Activated B cell treated with CpG ODN at 0.5 μM for 24 hours (primary cell): Measurements from ENCODE around the gene SCAI. TPM values are rescaled to one million over a fixed set of nuclear protein-coding genes. Genes with fewer than 3 reads are reported as not detected.
A peak's percentile ranks its signal among the peaks of the same experiment; 100 is the strongest.

Source experiments
- ATAC-seq: fragments of 200-7000 bp; cut with Tn5 transposase; one replicate; pipeline ENCODE4 v1.10.0; 2021; ENCODE audit warnings: low read depth, mild to moderate bottlenecking, moderate library complexity
- CTCF ChIA-PET: fragments of 350-600 bp; sonication (Branson Sonifier 250); formaldehyde crosslinking; loops from one replicate; lab custom pipeline; 2021; ENCODE audit warnings: antibody characterized with exemption; lab: Charles Lee
- POLR2A ChIA-PET: fragments of 350-600 bp; sonication (Branson Sonifier 250); formaldehyde crosslinking; loops from one replicate; lab custom pipeline; 2021; ENCODE audit warnings: antibody characterized with exemption; lab: Charles Lee
- DNase-seq: peaks from one replicate; pipeline ENCODE4 v3.0.0; 2022
- H3K27ac Mint-ChIP-seq: one replicate; pipeline ENCODE4 v1.8.0; 2020; ENCODE audit warnings: mixed read lengths
- H3K27me3 Mint-ChIP-seq: one replicate; pipeline ENCODE4 v1.8.0; 2021; ENCODE audit warnings: mixed read lengths
- H3K36me3 Mint-ChIP-seq: one replicate; pipeline ENCODE4 v1.8.0; 2021; ENCODE audit warnings: low read depth, mixed read lengths
- H3K4me1 Mint-ChIP-seq: one replicate; pipeline ENCODE4 v1.8.0; 2021; ENCODE audit warnings: mixed read lengths
- H3K4me3 Mint-ChIP-seq: one replicate; pipeline ENCODE4 v1.8.0; 2020; ENCODE audit warnings: mild to moderate bottlenecking, mixed read lengths
- H3K9me3 Mint-ChIP-seq: one replicate; pipeline ENCODE4 v1.8.0; 2020; ENCODE audit warnings: mixed read lengths
- CTCF ChIP-seq: fragments of 200-600 bp; IDR thresholded peaks from one replicate; pipeline ENCODE4 v1.8.0; 2022; ENCODE audit warnings: antibody characterized with exemption, mild to moderate bottlenecking
- intact Hi-C: fragments of 100-400 bp; cut with micrococcal nuclease; formaldehyde crosslinking; loops from one replicate; pipeline ENCODE4 v1.15.1; 2024
- total RNA-seq: library from RNA; stranded (reverse); gene quantifications from 2 replicates; pipeline ENCODE4 v1.2.3, GENCODE V29; 2022

Gene SCAI
- 10.7 and 11.7 TPM in 2 replicates for total RNA-seq

- peaks cover 14% of the 10 kb centered on the region for H3K36me3 Mint-ChIP-seq
- DNase-seq (peak; percentile 90), ATAC-seq (peak; percentile 99)
- H3K27ac Mint-ChIP-seq, result peak within 1 kb of the TSS; percentile 36
- TF ChIP-seq CTCF, result peak; percentile 91
- intact Hi-C loops, result loop anchor here (1.0 to 10.0 kb wide), 9 partner anchors 17 to 372 kb away; partner anchors contain the start of genes GAPVD1, GOLGA1, HSPA5 and NR6A1
- ChIA-PET POLR2A (interaction anchor here (0.6 to 1.5 kb wide), 7 partner anchors 17 to 281 kb away, joined by 3 to 12 read pairs (median 4); partner anchors contain the start of genes ARPC5L, GOLGA1 and RPL35), CTCF (interaction anchor here (1.0 to 3.8 kb wide), 4 partner anchors 10 to 372 kb away, joined by 3 to 18 read pairs (median 5); partner anchors contain the start of genes NR6A1 and WDR38)
- peak within 1 kb of the TSS; percentile 92 for H3K4me3 Mint-ChIP-seq
- no peaks in the 10 kb centered on the region for H3K9me3 Mint-ChIP-seq
- H3K27me3 Mint-ChIP-seq, result no peaks in the 10 kb centered on the region
- peaks cover 22% of the 10 kb centered on the region for H3K4me1 Mint-ChIP-seq
Observed at GRCh38 chr9:125143377-125144090, at the start of gene SCAI. TSS of gene SCAI (minus strand) at chr9:125143528. CDS start at chr9:125143437, 91 bp downstream.

GRCh38 chr9:125190361-125190801, 47.1 kb upstream of the SCAI start:
- Mint-ChIP-seq H3K4me3 (peak overlapping the region; percentile 97), H3K9me3 (no peaks in the 10 kb centered on the region), H3K4me1 (peaks cover 46% of the 10 kb centered on the region), H3K36me3 (peaks cover 10% of the 10 kb centered on the region), H3K27ac (peak overlapping the region; percentile 91), H3K27me3 (no peaks in the 10 kb centered on the region)
- no peak for DNase-seq
- CTCF ChIA-PET, result no interaction called here
- POLR2A ChIA-PET, result interaction anchor here (0.6 to 4.5 kb wide), 5 partner anchors 9 to 297 kb away, joined by 3 to 36 read pairs (median 8); partner anchors contain the start of genes GAPVD1, HSPA5 and RABEPK
- TF ChIP-seq CTCF, result no peak
- ATAC-seq, result no peak
- intact Hi-C loops, result no loop called here

GRCh38 chr9:125189361-125190289, 46.3 kb upstream of the SCAI start, which contains the start of gene PPP6C:
TSS of gene PPP6C (minus strand) at chr9:125189803. CDS start at chr9:125189718, 85 bp downstream.
- intact Hi-C loops, result loop anchor here (1.0 to 5.0 kb wide), 8 partner anchors 11 to 419 kb away; partner anchors contain the start of genes ARPC5L, GAPVD1, GOLGA1 and HSPA5
- H3K4me1 Mint-ChIP-seq, result peaks cover 44% of the 10 kb centered on the region
- peak within 1 kb of the TSS; percentile 97 for H3K4me3 Mint-ChIP-seq
- H3K27me3 Mint-ChIP-seq, result no peaks in the 10 kb centered on the region
- ChIA-PET POLR2A (interaction anchor here (0.6 to 4.5 kb wide), 4 partner anchors 10 to 297 kb away, joined by 3 to 36 read pairs (median 14); partner anchors contain the start of genes HSPA5 and RABEPK), CTCF (no interaction called here)
- H3K27ac Mint-ChIP-seq, result peak within 1 kb of the TSS; percentile 91
- no peak for TF ChIP-seq CTCF
- ATAC-seq, result peak; percentile 98
- DNase-seq, result peak; percentile 93
- H3K36me3 Mint-ChIP-seq, result peaks cover 13% of the 10 kb centered on the region
- no peaks in the 10 kb centered on the region for H3K9me3 Mint-ChIP-seq

GRCh38 chr9:125189011-125189360, 45.7 kb upstream of the SCAI start:
- H3K4me3 Mint-ChIP-seq, result peak overlapping the region; percentile 97
- peak; percentile 6 for ATAC-seq
- H3K36me3 Mint-ChIP-seq, result peaks cover 16% of the 10 kb centered on the region
- no peaks in the 10 kb centered on the region for H3K27me3 Mint-ChIP-seq
- peak overlapping the region; percentile 91 for H3K27ac Mint-ChIP-seq
- POLR2A ChIA-PET, result interaction anchor here (0.7 to 4.5 kb wide), 3 partner anchors 11 to 52 kb away, joined by 3 to 36 read pairs (median 25); partner anchors contain the start of genes HSPA5 and RABEPK
- no peaks in the 10 kb centered on the region for H3K9me3 Mint-ChIP-seq
- no peak for TF ChIP-seq CTCF
- H3K4me1 Mint-ChIP-seq, result peaks cover 41% of the 10 kb centered on the region
- intact Hi-C loops, result loop anchor here (1.0 to 5.0 kb wide), 8 partner anchors 11 to 418 kb away; partner anchors contain the start of genes ARPC5L, GAPVD1, GOLGA1 and HSPA5
- CTCF ChIA-PET, result no interaction called here
- no peak for DNase-seq
